ENCODE measurements around the gene KNDC1. TPM values are rescaled to one million over a fixed set of nuclear protein-coding genes. Genes with fewer than 3 reads are reported as not detected.

KNDC1 gene
- total RNA-seq, 3 donors from 2014 or later: 0.14 to 0.60 (median 0.32) TPM

- no peak for DNase-seq
- Histone ChIP-seq H3K4me1 (ENCODE audit: low read depth) (no peaks in the 10 kb centered on the region), H3K36me3 (ENCODE audit: low read depth) (no peaks in the 10 kb centered on the region), H3K9me3 (no peaks in the 10 kb centered on the region), H3K4me3 (no peak overlapping the region)
- intact Hi-C loops (cut with DNase I, micrococcal nuclease): no loop called here
- ATAC-seq: no peak
- TF ChIP-seq CTCF (IDR thresholded peaks at IDR 0.05): no peak
Observed at GRCh38 chr10:133201948-133202725, 42.1 kb downstream of the KNDC1 start.

- ATAC-seq (no peak), DNase-seq (no peak)
- no peak for TF ChIP-seq CTCF (IDR thresholded peaks at IDR 0.05)
- Histone ChIP-seq H3K36me3 (ENCODE audit: low read depth) (no peaks in the 10 kb centered on the region), H3K4me3 (no peak overlapping the region), H3K4me1 (ENCODE audit: low read depth) (no peaks in the 10 kb centered on the region), H3K9me3 (no peaks in the 10 kb centered on the region)
- intact Hi-C loops (cut with DNase I, micrococcal nuclease): no loop called here
Observed at GRCh38 chr10:133202778-133203651, 43.0 kb downstream of the KNDC1 start.

GRCh38 chr10:133203652-133204195 is 43.7 kb downstream of the KNDC1 start:
- Histone ChIP-seq H3K36me3 (ENCODE audit: low read depth) (no peaks in the 10 kb centered on the region), H3K4me1 (ENCODE audit: low read depth) (no peaks in the 10 kb centered on the region), H3K9me3 (no peaks in the 10 kb centered on the region), H3K4me3 (no peak overlapping the region)
- intact Hi-C loops (cut with DNase I, micrococcal nuclease): no loop called here
- DNase-seq: no peak
- ATAC-seq: no peak
- TF ChIP-seq CTCF (IDR thresholded peaks at IDR 0.05): no peak

GRCh38 chr10:133204226-133205015 is 44.4 kb downstream of the KNDC1 start:
- H3K36me3 ChIP-seq (ENCODE audit: low read depth): no peaks in the 10 kb centered on the region
- DNase-seq (no peak), ATAC-seq (no peak)
- no peaks in the 10 kb centered on the region for H3K9me3 ChIP-seq
- intact Hi-C loops (cut with DNase I, micrococcal nuclease): no loop called here
- H3K4me3 ChIP-seq: no peak overlapping the region
- H3K4me1 ChIP-seq (ENCODE audit: low read depth): no peaks in the 10 kb centered on the region
- TF ChIP-seq CTCF (IDR thresholded peaks at IDR 0.05): no peak

- Histone ChIP-seq H3K4me1 (ENCODE audit: low read depth) (no peaks in the 10 kb centered on the region), H3K9me3 (no peaks in the 10 kb centered on the region), H3K4me3 (no peak overlapping the region), H3K36me3 (ENCODE audit: low read depth) (no peaks in the 10 kb centered on the region)
- intact Hi-C loops (cut with DNase I, micrococcal nuclease): no loop called here
- no peak for ATAC-seq
- TF ChIP-seq CTCF (IDR thresholded peaks at IDR 0.05): no peak
- no peak for DNase-seq
Observed at GRCh38 chr10:133205146-133205545, 45.1 kb downstream of the KNDC1 start.

Data from mucosa of descending colon (tissue), 3 donors.